ENCODE measurements around the gene RFX7.

The RFX7 gene

GRCh38 chr15:56225520-56225919 lies 18.2 kb downstream of the RFX7 start:
- Histone ChIP-seq H3K79me2 (ENCODE audit: insufficient read depth, low read length) (peaks cover 48% of the 10 kb centered on the region), H3K4me2 (ENCODE audit: low read length) (no peak overlapping the region), H3K4me1 (ENCODE audit: insufficient read depth, low read length, severe bottlenecking) (no peaks in the 10 kb centered on the region), H3K9me3 (ENCODE audit: low read length) (peaks cover 36% of the 10 kb centered on the region), H3K27me3 (ENCODE audit: insufficient read depth, low read length) (no peaks in the 10 kb centered on the region), H3K9ac (ENCODE audit: low read length) (no peak overlapping the region), H3F3A (ENCODE audit: insufficient read depth, low read length) (no peaks in the 10 kb centered on the region), H3K27ac (ENCODE audit: low read depth, low read length, poor library complexity, severe bottlenecking) (no peak overlapping the region), H2AFZ (ENCODE audit: low read length) (no peak overlapping the region), H3K36me3 (ENCODE audit: insufficient read depth, low read length) (peaks cover 52% of the 10 kb centered on the region), H4K20me1 (ENCODE audit: insufficient read depth, low read length) (no peaks in the 10 kb centered on the region), H3K4me3 (ENCODE audit: low read depth, low read length, poor library complexity, severe bottlenecking) (no peak overlapping the region), H3K9me2 (ENCODE audit: low read depth, low read length) (no peaks in the 10 kb centered on the region)
- TF ChIP-seq EZH2 (IDR thresholded peaks at IDR 0.05; ENCODE audit: borderline replicate concordance, low read length) (no peak), CTCF (IDR thresholded peaks at IDR 0.05; ENCODE audit: low read length) (no peak)

- Histone ChIP-seq H3K4me1 (ENCODE audit: insufficient read depth, low read length, severe bottlenecking) (no peaks in the 10 kb centered on the region), H3K9ac (ENCODE audit: low read length) (no peak overlapping the region), H3K4me3 (ENCODE audit: low read depth, low read length, poor library complexity, severe bottlenecking) (no peak overlapping the region), H4K20me1 (ENCODE audit: insufficient read depth, low read length) (no peaks in the 10 kb centered on the region), H2AFZ (ENCODE audit: low read length) (no peak overlapping the region), H3K36me3 (ENCODE audit: insufficient read depth, low read length) (peaks cover 26% of the 10 kb centered on the region), H3F3A (ENCODE audit: insufficient read depth, low read length) (peaks cover 5% of the 10 kb centered on the region; the same call in 1 of the 2 replicates), H3K9me3 (ENCODE audit: low read length) (peaks cover 21% of the 10 kb centered on the region), H3K9me2 (ENCODE audit: low read depth, low read length) (no peaks in the 10 kb centered on the region), H3K4me2 (ENCODE audit: low read length) (no peak overlapping the region), H3K27ac (ENCODE audit: low read depth, low read length, poor library complexity, severe bottlenecking) (no peak overlapping the region), H3K27me3 (ENCODE audit: insufficient read depth, low read length) (no peaks in the 10 kb centered on the region), H3K79me2 (ENCODE audit: insufficient read depth, low read length) (peaks cover 42% of the 10 kb centered on the region)
- no peak for TF ChIP-seq EZH2 (IDR thresholded peaks at IDR 0.05; ENCODE audit: borderline replicate concordance, low read length)
- no peak for TF ChIP-seq CTCF (IDR thresholded peaks at IDR 0.05; ENCODE audit: low read length)
Measured at GRCh38 chr15:56222302-56222701, 21.4 kb downstream of the RFX7 start.

- no peak overlapping the region for H3K9ac ChIP-seq (ENCODE audit: low read length)
- no peaks in the 10 kb centered on the region for H3K4me1 ChIP-seq (ENCODE audit: insufficient read depth, low read length, severe bottlenecking)
- H3K79me2 ChIP-seq (ENCODE audit: insufficient read depth, low read length) = peaks cover 44% of the 10 kb centered on the region
Measured at GRCh38 chr15:56217341-56217740, 26.3 kb downstream of the RFX7 start.

More at GRCh38 chr15:56217341-56217740, 26.3 kb downstream of the RFX7 start:
- Histone ChIP-seq H3K27me3 (ENCODE audit: insufficient read depth, low read length) (no peaks in the 10 kb centered on the region), H2AFZ (ENCODE audit: low read length) (no peak overlapping the region), H3F3A (ENCODE audit: insufficient read depth, low read length) (peaks cover 6% of the 10 kb centered on the region; the same call in 1 of the 2 replicates), H3K4me3 (ENCODE audit: low read depth, low read length, poor library complexity, severe bottlenecking) (no peak overlapping the region), H3K9me3 (ENCODE audit: low read length) (0 out of 2 replicates have a peak, but pooled peaks cover 8% of the 10 kb centered on the region), H3K36me3 (ENCODE audit: insufficient read depth, low read length) (peaks cover 12% of the 10 kb centered on the region), H3K9me2 (ENCODE audit: low read depth, low read length) (no peaks in the 10 kb centered on the region; the same call in 1 of the 2 replicates), H3K27ac (ENCODE audit: low read depth, low read length, poor library complexity, severe bottlenecking) (no peak overlapping the region), H3K4me2 (ENCODE audit: low read length) (no peak overlapping the region), H4K20me1 (ENCODE audit: insufficient read depth, low read length) (no peaks in the 10 kb centered on the region)
- no peak for TF ChIP-seq CTCF (IDR thresholded peaks at IDR 0.05; ENCODE audit: low read length)
- TF ChIP-seq EZH2 (IDR thresholded peaks at IDR 0.05; ENCODE audit: borderline replicate concordance, low read length) = no peak
